T-helper 17 cell (primary cell): ENCODE measurements around the gene RASD2. TPM values are rescaled to one million over a fixed set of nuclear protein-coding genes. Genes with fewer than 3 reads are reported as not detected.
"Not testable (repeated sequence)": the region's sequence is repeated elsewhere in the genome, so short reads cannot be mapped to it uniquely, and the experiment has no call there.

ENCODE experiments used
- ATAC-seq: fragments of 150-1000 bp; cut with Tn5 transposase; 2 replicates; pipeline ENCODE4 v1.10.0; 2021; ENCODE audit warnings: mild to moderate bottlenecking, moderate library complexity
- DNase-seq, 3 donors: peaks; one replicate each; pipeline versions ENCODE4 v3.0.0 to v3.0.0-alpha.2; 2020 to 2021
- H3K9me3 ChIP-seq: one replicate; pipeline ENCODE4 v1.7.0; 2013; ENCODE audit warnings: low read length, mild to moderate bottlenecking; ENCODE audit not compliant: control insufficient read depth, poor library complexity, severe bottlenecking
- H3K27ac Mint-ChIP-seq: one replicate; pipeline ENCODE4 v1.8.0; 2022; ENCODE audit warnings: mild to moderate bottlenecking, moderate library complexity, mixed read lengths
- H3K27me3 Mint-ChIP-seq: one replicate; pipeline ENCODE4 v1.8.0; 2022; ENCODE audit warnings: mixed read lengths
- H3K36me3 Mint-ChIP-seq: one replicate; pipeline ENCODE4 v1.8.0; 2022; ENCODE audit warnings: low read depth, mixed read lengths
- H3K4me1 Mint-ChIP-seq: one replicate; pipeline ENCODE4 v1.8.0; 2022; ENCODE audit warnings: mild to moderate bottlenecking, mixed read lengths
- H3K4me3 Mint-ChIP-seq: one replicate; pipeline ENCODE4 v1.8.0; 2022; ENCODE audit warnings: mild to moderate bottlenecking, moderate library complexity, mixed read lengths
- total RNA-seq, 4 donors: library from RNA in 2 of 4; stranded (reverse) in 2 of 4; gene quantifications; one replicate each; pipeline ENCODE4 v1.2.3 and lab custom pipeline; 2022 to 2026

RASD2 gene
- total RNA-seq, 2 donors from 2014 or later: 0.67 to 1.4 TPM

DNA sequence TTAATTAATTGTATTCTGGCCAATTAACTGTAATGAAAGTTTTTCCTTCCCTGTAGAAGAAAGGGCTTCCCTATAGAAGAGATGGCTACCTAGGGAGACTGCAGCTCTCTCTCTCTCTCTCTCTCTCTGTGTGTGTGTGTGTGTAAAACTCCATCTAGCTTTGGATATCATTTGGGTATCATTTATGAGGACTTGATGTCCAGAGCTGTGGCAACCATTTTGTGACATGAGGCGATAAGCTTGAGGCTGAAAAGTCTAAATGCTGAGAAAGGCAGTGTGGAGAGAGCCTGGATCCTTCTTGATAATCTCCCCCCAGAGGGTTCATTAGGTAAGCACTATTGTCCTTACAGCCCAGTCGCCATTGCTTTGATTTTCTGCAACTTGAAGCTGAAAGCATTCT lies 30.7 kb upstream of the RASD2 start:
- Mint-ChIP-seq H3K27ac (no peak overlapping the region), H3K4me1 (no peaks in the 10 kb centered on the region), H3K4me3 (no peak overlapping the region), H3K27me3 (peaks cover 48% of the 10 kb centered on the region), H3K36me3 (peaks cover 5% of the 10 kb centered on the region)
- DNase-seq (no peak), ATAC-seq (no peak)
- no peaks in the 10 kb centered on the region for H3K9me3 ChIP-seq

DNA sequence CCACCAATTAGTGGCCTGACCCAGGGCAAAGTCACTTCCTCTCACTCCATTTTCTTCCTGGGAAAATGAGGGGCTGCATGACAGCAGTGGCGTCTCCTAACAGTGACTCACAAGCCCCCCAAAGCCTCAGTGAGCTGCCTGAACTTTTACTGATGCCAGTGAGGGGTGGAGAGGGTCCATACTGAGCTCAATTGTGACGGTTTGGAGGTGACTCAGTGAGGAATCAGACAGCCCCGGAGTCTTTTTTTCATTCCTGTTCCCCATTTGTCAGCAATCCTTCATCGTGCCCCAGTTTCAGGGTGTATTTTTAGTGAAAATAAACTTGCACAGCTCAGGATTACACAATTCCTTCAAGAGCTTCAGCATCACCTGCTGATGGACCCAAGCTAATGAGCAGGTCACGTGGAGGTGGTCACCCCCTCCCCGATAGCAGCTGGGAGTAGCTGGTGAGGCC lies 30.1 kb upstream of the RASD2 start:
- H3K27ac Mint-ChIP-seq: no peak overlapping the region
- H3K4me1 Mint-ChIP-seq: no peaks in the 10 kb centered on the region
- no peak for ATAC-seq
- DNase-seq: no peak
- H3K27me3 Mint-ChIP-seq: peaks cover 48% of the 10 kb centered on the region
- no peak overlapping the region for H3K4me3 Mint-ChIP-seq
- H3K9me3 ChIP-seq: no peaks in the 10 kb centered on the region
- peaks cover 5% of the 10 kb centered on the region for H3K36me3 Mint-ChIP-seq

GRCh38 chr22:35510951-35511350 lies 29.7 kb upstream of the RASD2 start:
- no peak for DNase-seq
- H3K27me3 Mint-ChIP-seq: peaks cover 48% of the 10 kb centered on the region
- H3K4me3 Mint-ChIP-seq: no peak overlapping the region
- H3K36me3 Mint-ChIP-seq: peaks cover 5% of the 10 kb centered on the region
- ATAC-seq: no peak
- no peak overlapping the region for H3K27ac Mint-ChIP-seq
- no peaks in the 10 kb centered on the region for H3K9me3 ChIP-seq
- no peaks in the 10 kb centered on the region for H3K4me1 Mint-ChIP-seq

GRCh38 chr22:35514366-35514765 lies 26.3 kb upstream of the RASD2 start:
- ATAC-seq (no peak), DNase-seq (no peak)
- H3K27me3 Mint-ChIP-seq: peaks cover 63% of the 10 kb centered on the region
- peaks cover 3% of the 10 kb centered on the region for H3K36me3 Mint-ChIP-seq
- no peak overlapping the region for H3K27ac Mint-ChIP-seq
- no peaks in the 10 kb centered on the region for H3K4me1 Mint-ChIP-seq
- no peak overlapping the region for H3K4me3 Mint-ChIP-seq
- H3K9me3 ChIP-seq: no peaks in the 10 kb centered on the region

GRCh38 chr22:35515952-35516351 lies 24.7 kb upstream of the RASD2 start:
- not testable (repeated sequence) for H3K9me3 ChIP-seq, ATAC-seq, DNase-seq, H3K4me1 Mint-ChIP-seq, H3K36me3 Mint-ChIP-seq, H3K27ac Mint-ChIP-seq, H3K4me3 Mint-ChIP-seq
- H3K27me3 Mint-ChIP-seq: peaks cover 59% of the 10 kb centered on the region

DNA sequence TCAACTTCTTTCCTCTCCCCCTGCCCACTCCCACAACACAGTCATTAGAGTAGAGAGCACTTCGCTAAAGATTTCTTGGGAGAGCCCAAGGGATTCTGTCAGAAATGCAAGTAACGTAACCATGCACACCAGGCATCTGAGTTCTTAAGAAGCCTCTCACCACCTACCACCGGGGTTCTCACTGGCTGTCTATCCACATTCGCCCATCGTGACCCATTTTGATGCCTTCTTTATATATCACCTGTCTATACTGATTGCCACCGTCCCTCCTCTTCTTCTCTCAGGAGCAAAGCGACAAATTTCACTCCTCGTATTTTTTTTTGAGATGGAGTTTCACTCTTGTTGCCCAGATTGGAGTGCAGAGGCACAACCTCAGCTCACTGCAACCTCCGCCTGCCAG lies 23.9 kb upstream of the RASD2 start:
- Mint-ChIP-seq H3K36me3 (peaks cover 3% of the 10 kb centered on the region), H3K27me3 (peaks cover 66% of the 10 kb centered on the region), H3K4me3 (no peak overlapping the region)

GRCh38 chr22:35517207-35517606 lies 23.4 kb upstream of the RASD2 start:
- no peaks in the 10 kb centered on the region for H3K9me3 ChIP-seq
- ATAC-seq (no peak), DNase-seq (no peak)
- Mint-ChIP-seq H3K4me1 (peaks cover 3% of the 10 kb centered on the region), H3K27me3 (peaks cover 71% of the 10 kb centered on the region), H3K27ac (no peak overlapping the region), H3K4me3 (no peak overlapping the region), H3K36me3 (peaks cover 7% of the 10 kb centered on the region)

More for the DNA sequence above, 23.9 kb upstream of the RASD2 start:
- no peaks in the 10 kb centered on the region for H3K9me3 ChIP-seq
- ATAC-seq (no peak), DNase-seq (no peak)
- Mint-ChIP-seq H3K27ac (no peak overlapping the region), H3K4me1 (no peaks in the 10 kb centered on the region)

- DNase-seq (no peak), ATAC-seq (no peak)
- H3K27me3 Mint-ChIP-seq: peaks cover 71% of the 10 kb centered on the region
- peaks cover 5% of the 10 kb centered on the region for H3K4me1 Mint-ChIP-seq
- peaks cover 7% of the 10 kb centered on the region for H3K36me3 Mint-ChIP-seq
- no peak overlapping the region for H3K4me3 Mint-ChIP-seq
- H3K27ac Mint-ChIP-seq: no peak overlapping the region
- H3K9me3 ChIP-seq: no peaks in the 10 kb centered on the region
Observed at GRCh38 chr22:35517769-35518530, 22.7 kb upstream of the RASD2 start.

- Mint-ChIP-seq H3K27ac (no peak overlapping the region), H3K36me3 (peaks cover 4% of the 10 kb centered on the region), H3K4me3 (no peak overlapping the region), H3K4me1 (peaks cover 5% of the 10 kb centered on the region), H3K27me3 (peaks cover 62% of the 10 kb centered on the region)
- DNase-seq: no peak
- no peak for ATAC-seq
- no peaks in the 10 kb centered on the region for H3K9me3 ChIP-seq
Observed at GRCh38 chr22:35518811-35519210, 21.8 kb upstream of the RASD2 start.

DNA sequence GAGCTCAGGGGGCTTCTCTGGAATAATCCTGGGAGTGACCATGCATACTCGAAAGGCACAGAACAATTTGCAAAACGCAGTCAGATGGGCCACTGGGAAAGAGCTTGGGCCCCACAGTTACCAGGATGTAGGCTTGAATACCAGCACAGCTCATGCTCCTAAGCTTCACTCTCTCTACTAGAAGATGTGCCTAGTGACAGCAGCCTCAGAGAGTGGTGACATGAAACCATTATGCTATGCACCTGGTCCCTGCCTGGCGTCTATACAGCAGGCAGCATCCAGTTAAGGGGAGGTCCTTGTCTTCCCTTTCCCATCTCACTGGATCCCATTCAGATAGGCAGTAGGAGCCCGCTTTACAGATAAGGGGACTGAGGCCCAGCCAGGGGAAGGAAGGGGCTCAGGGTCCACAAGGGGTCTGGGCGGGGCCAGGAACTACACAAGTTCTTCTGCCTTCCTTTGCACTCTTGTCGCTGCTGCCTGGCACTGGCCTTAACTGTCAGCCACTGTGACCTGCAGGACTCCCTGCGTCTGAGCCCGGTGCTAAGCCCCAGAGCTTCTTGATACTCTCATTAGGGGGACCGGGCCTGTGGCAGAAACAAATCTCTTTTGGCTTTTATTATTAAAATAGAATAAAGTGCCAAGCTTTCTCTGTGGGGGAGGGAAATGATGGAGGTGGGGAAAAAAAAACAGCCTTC lies 21.2 kb upstream of the RASD2 start:
- peaks cover 55% of the 10 kb centered on the region for H3K27me3 Mint-ChIP-seq
- ATAC-seq: no peak

DNA sequence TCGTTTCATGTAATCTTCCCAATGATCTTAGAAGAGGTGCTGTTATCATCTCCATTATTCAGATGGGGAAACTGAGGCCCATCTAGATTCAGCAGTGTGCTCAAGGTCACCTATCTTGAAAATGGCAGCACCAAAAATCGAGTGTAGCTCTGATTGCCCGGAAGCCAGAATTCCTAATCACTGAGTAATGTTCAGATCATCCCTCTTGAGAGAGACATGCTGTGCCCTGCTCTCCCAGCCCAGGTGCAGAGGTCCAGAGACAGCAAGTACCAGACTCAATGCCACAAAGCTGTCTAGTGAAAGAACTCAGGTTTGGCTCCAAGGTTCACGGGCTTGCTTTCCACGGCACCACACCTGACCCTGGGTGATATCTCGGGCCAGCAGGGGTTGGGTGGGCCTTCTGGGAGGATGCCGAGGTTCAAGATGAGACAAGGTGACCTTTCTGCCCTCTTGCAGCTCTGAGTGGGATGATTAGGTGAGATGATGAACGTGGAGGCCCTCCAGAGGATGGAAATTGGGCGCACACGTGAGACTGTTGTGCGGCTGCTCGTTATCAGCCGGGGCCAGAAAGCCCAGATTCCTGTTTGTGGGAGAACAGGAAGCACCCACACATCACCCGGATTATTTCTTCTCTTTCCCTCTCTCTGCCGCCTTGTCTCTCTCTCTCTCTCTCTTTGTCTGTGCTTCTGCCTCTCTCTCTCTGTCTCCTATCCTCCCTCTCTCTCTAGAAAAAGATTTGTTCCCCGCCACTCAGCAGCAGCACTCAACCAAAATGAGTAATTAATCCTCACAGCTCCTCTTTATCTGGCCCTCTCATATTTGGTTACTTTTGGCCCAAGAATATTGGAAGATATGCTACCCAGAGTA lies 19.0 kb upstream of the RASD2 start:
- H3K36me3 Mint-ChIP-seq: peaks cover 4% of the 10 kb centered on the region
- H3K4me3 Mint-ChIP-seq: no peak overlapping the region
- peaks cover 53% of the 10 kb centered on the region for H3K27me3 Mint-ChIP-seq
- DNase-seq (no peak), ATAC-seq (no peak)
- peaks cover 5% of the 10 kb centered on the region for H3K4me1 Mint-ChIP-seq
- no peaks in the 10 kb centered on the region for H3K9me3 ChIP-seq
- no peak overlapping the region for H3K27ac Mint-ChIP-seq

More for the DNA sequence above, 21.2 kb upstream of the RASD2 start:
- Mint-ChIP-seq H3K27ac (no peak overlapping the region), H3K36me3 (peaks cover 4% of the 10 kb centered on the region), H3K4me1 (peaks cover 5% of the 10 kb centered on the region), H3K4me3 (no peak overlapping the region)
- no peaks in the 10 kb centered on the region for H3K9me3 ChIP-seq
- no peak for DNase-seq

- H3K27ac Mint-ChIP-seq: no peak overlapping the region
- H3K27me3 Mint-ChIP-seq: peaks cover 47% of the 10 kb centered on the region
- H3K4me1 Mint-ChIP-seq: peaks cover 5% of the 10 kb centered on the region
- ATAC-seq (no peak), DNase-seq (no peak)
- H3K4me3 Mint-ChIP-seq: no peak overlapping the region
- H3K36me3 Mint-ChIP-seq: peaks cover 4% of the 10 kb centered on the region
- no peaks in the 10 kb centered on the region for H3K9me3 ChIP-seq
Observed at GRCh38 chr22:35522225-35523149, 18.1 kb upstream of the RASD2 start.
